NCI-H748 treated with DMSO at 0.1 percent for 48 hours (cell line): ENCODE measurements around the gene ITGBL1.

Experiments
- DNase-seq: peaks from one replicate; lab custom pipeline; 2025; lab: John Stamatoyannopoulos, UW

Gene ITGBL1

GRCh38 chr13:101565317-101565716, 112.8 kb downstream of the ITGBL1 start:
- no peak for DNase-seq

- no peak for DNase-seq
Observed at GRCh38 chr13:101567841-101568240, 115.4 kb downstream of the ITGBL1 start.

- DNase-seq, result no peak
Observed at GRCh38 chr13:101569807-101570206, 117.3 kb downstream of the ITGBL1 start.

GRCh38 chr13:101570410-101570809, 117.9 kb downstream of the ITGBL1 start:
- no peak for DNase-seq

- no peak for DNase-seq
Observed at GRCh38 chr13:101572456-101572855, 120.0 kb downstream of the ITGBL1 start.

- DNase-seq, result no peak
Observed at GRCh38 chr13:101575581-101575980, 123.1 kb downstream of the ITGBL1 start.

- DNase-seq, result no peak
Observed at GRCh38 chr13:101576455-101576854, 124.0 kb downstream of the ITGBL1 start.

GRCh38 chr13:101576977-101577376, 124.5 kb downstream of the ITGBL1 start:
- no peak for DNase-seq

- DNase-seq, result peak; percentile 90
Observed at GRCh38 chr13:101579281-101579802, 126.9 kb downstream of the ITGBL1 start.

- DNase-seq, result no peak
Observed at GRCh38 chr13:101584331-101584730, 131.9 kb downstream of the ITGBL1 start.

GRCh38 chr13:101590479-101590878, 138.0 kb downstream of the ITGBL1 start:
- no peak for DNase-seq

GRCh38 chr13:101594936-101595335, 142.5 kb downstream of the ITGBL1 start:
- DNase-seq, result no peak

- DNase-seq, result no peak
Observed at GRCh38 chr13:101596803-101597202, 144.3 kb downstream of the ITGBL1 start.

- no peak for DNase-seq
Observed at GRCh38 chr13:101611491-101612475, 159.3 kb downstream of the ITGBL1 start.

GRCh38 chr13:101612735-101613134, 160.3 kb downstream of the ITGBL1 start:
- DNase-seq, result no peak

- no peak for DNase-seq
Observed at GRCh38 chr13:101614491-101614890, 162.0 kb downstream of the ITGBL1 start.

GRCh38 chr13:101618440-101619187, 166.1 kb downstream of the ITGBL1 start:
- no peak for DNase-seq

GRCh38 chr13:101621099-101621498, 168.6 kb downstream of the ITGBL1 start:
- DNase-seq, result no peak

- DNase-seq, result peak; percentile 32
Observed at GRCh38 chr13:101623470-101624209, 171.2 kb downstream of the ITGBL1 start.

- peak; percentile 66 for DNase-seq
Observed at GRCh38 chr13:101624210-101624922, 171.9 kb downstream of the ITGBL1 start.

- DNase-seq, result peak; percentile 66
Observed at GRCh38 chr13:101624981-101625380, 172.5 kb downstream of the ITGBL1 start.
